SK-N-SH (cell line): Measurements from ENCODE around the gene NOXA1.

Source experiments
- GABPA ChIP-seq: IDR thresholded peaks from 2 replicates; pipeline ENCODE4 v1.4.0; 2012; ENCODE audit warnings: low read depth, mild to moderate bottlenecking
- RAD21 ChIP-seq: IDR thresholded peaks from 2 replicates; pipeline ENCODE4 v1.6.1; 2012; ENCODE audit warnings: mild to moderate bottlenecking, low read length
- RCOR1 ChIP-seq: fragments of 150-350 bp; IDR thresholded peaks from 2 replicates; pipeline ENCODE4 v1.6.1; 2017; ENCODE audit warnings: antibody characterized with exemption, low read length
- TAF1 ChIP-seq: IDR thresholded peaks from 2 replicates; pipeline ENCODE4 v1.6.1; 2012; ENCODE audit warnings: low read depth, mild to moderate bottlenecking, low read length, moderate library complexity, borderline replicate concordance
- TCF12 ChIP-seq: IDR thresholded peaks from 2 replicates; pipeline ENCODE4 v1.4.0; 2012
- TF ChIP-seq, protein P1 (sequence below): fragments of 200-600 bp; sonication (generic); IDR thresholded peaks from 2 replicates; pipeline ENCODE4 v1.6.1; 2017; ENCODE audit warnings: antibody characterized with exemption, mild to moderate bottlenecking, moderate library complexity

DNA sequence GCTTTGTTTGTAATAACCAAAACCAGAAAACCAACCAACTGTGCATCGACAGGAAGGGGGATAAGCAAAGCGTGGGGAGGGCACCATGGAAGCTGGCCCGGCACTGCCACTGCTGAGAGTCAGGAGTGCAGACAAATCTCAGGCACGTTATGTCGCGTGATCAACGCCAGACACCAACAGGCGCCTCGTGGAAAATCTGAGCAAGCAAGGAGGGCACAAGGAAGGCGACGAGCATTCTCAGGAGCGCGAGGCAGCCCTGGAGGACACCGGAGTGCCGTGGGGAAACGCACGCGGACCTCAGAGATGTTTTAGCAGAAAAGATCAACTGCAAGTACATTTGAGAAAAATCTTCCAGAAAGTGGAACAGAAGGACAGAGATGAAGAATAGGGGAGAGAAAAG lies 51.1 kb downstream of the NOXA1 start:
- TF ChIP-seq, protein P1, sequence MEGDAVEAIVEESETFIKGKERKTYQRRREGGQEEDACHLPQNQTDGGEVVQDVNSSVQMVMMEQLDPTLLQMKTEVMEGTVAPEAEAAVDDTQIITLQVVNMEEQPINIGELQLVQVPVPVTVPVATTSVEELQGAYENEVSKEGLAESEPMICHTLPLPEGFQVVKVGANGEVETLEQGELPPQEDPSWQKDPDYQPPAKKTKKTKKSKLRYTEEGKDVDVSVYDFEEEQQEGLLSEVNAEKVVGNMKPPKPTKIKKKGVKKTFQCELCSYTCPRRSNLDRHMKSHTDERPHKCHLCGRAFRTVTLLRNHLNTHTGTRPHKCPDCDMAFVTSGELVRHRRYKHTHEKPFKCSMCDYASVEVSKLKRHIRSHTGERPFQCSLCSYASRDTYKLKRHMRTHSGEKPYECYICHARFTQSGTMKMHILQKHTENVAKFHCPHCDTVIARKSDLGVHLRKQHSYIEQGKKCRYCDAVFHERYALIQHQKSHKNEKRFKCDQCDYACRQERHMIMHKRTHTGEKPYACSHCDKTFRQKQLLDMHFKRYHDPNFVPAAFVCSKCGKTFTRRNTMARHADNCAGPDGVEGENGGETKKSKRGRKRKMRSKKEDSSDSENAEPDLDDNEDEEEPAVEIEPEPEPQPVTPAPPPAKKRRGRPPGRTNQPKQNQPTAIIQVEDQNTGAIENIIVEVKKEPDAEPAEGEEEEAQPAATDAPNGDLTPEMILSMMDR, result no peak
- TF ChIP-seq RAD21 (no peak), TAF1 (no peak), GABPA (no peak), RCOR1 (no peak), TCF12 (no peak)
